H9 (cell line): Measurements from ENCODE around the gene OSBPL9. TPM values are rescaled to one million over a fixed set of nuclear protein-coding genes. Genes with fewer than 3 reads are reported as not detected.

ENCODE experiments used
- DNase-seq: peaks from one replicate; pipeline ENCODE4 v3.0.0-alpha.2; 2017
- H2AFZ ChIP-seq: one replicate; pipeline ENCODE4 v1.6.1; 2013; ENCODE audit warnings: mild to moderate bottlenecking, low read length, control low read depth, moderate library complexity
- H2AK5ac ChIP-seq: 2 replicates; pipeline ENCODE4 v1.6.1; 2013; ENCODE audit warnings: low read length, control low read depth, mixed read lengths; ENCODE audit not compliant: insufficient read length
- H2BK120ac ChIP-seq: one replicate; pipeline ENCODE4 v1.6.1; 2013; ENCODE audit warnings: low read depth, mild to moderate bottlenecking, low read length, control low read depth, inconsistent platforms; ENCODE audit not compliant: poor library complexity, severe bottlenecking
- H2BK12ac ChIP-seq: 2 replicates; pipeline ENCODE4 v1.6.1; 2013; ENCODE audit warnings: low read length, control low read depth, mixed read lengths, low read depth; ENCODE audit not compliant: insufficient read length
- H2BK15ac ChIP-seq: 2 replicates; pipeline ENCODE4 v1.6.1; 2013; ENCODE audit warnings: low read depth, low read length, control low read depth
- H2BK20ac ChIP-seq: one replicate; pipeline ENCODE4 v1.6.1; 2013; ENCODE audit warnings: low read depth, mild to moderate bottlenecking, low read length, control low read depth, inconsistent platforms; ENCODE audit not compliant: poor library complexity, severe bottlenecking
- H2BK5ac ChIP-seq: 2 replicates; pipeline ENCODE4 v1.6.1; 2013; ENCODE audit warnings: low read length, control low read depth, mixed read lengths; ENCODE audit not compliant: insufficient read length
- H3K14ac ChIP-seq: 2 replicates; pipeline ENCODE4 v1.6.1; 2013; ENCODE audit warnings: low read length, control low read depth; ENCODE audit not compliant: insufficient read depth
- H3K18ac ChIP-seq: 2 replicates; pipeline ENCODE4 v1.6.1; 2013; ENCODE audit warnings: low read depth, mild to moderate bottlenecking, mixed read lengths, low read length, control low read depth; ENCODE audit not compliant: insufficient read length
- H3K23ac ChIP-seq: 2 replicates; pipeline ENCODE4 v1.6.1; 2013; ENCODE audit warnings: low read length, control low read depth, mixed read lengths, low read depth; ENCODE audit not compliant: insufficient read length
- H3K23me2 ChIP-seq: 2 replicates; pipeline ENCODE4 v1.6.1; 2013; ENCODE audit warnings: low read depth, mild to moderate bottlenecking, mixed read lengths, low read length, control low read depth; ENCODE audit not compliant: insufficient read length, poor library complexity, severe bottlenecking
- H3K27ac ChIP-seq: 2 replicates; pipeline ENCODE4 v1.5.1; 2013; ENCODE audit warnings: low read length, control low read depth, mixed read lengths, low read depth; ENCODE audit not compliant: insufficient read length
- H3K27me3 ChIP-seq: 2 replicates; pipeline ENCODE4 v1.6.1; 2013; ENCODE audit warnings: low read length, control low read depth, inconsistent platforms; ENCODE audit not compliant: insufficient read depth
- H3K4ac ChIP-seq: 2 replicates; pipeline ENCODE4 v1.6.1; 2013; ENCODE audit warnings: low read depth, mild to moderate bottlenecking, control low read depth, inconsistent platforms, low read length, moderate library complexity
- H3K4me1 ChIP-seq: 2 replicates; pipeline ENCODE4 v1.6.1; 2013; ENCODE audit warnings: low read length, control low read depth, inconsistent platforms; ENCODE audit not compliant: insufficient read depth
- H3K4me2 ChIP-seq: 2 replicates; pipeline ENCODE4 v1.6.1; 2013; ENCODE audit warnings: low read length, control low read depth, mixed read lengths; ENCODE audit not compliant: insufficient read length, insufficient read depth
- H3K56ac ChIP-seq: 2 replicates; pipeline ENCODE4 v1.6.1; 2013; ENCODE audit warnings: low read depth, mild to moderate bottlenecking, mixed read lengths, low read length, control low read depth; ENCODE audit not compliant: insufficient read length
- H3K79me1 ChIP-seq: 2 replicates; pipeline ENCODE4 v1.6.1; 2013; ENCODE audit warnings: low read depth, mild to moderate bottlenecking, moderate library complexity, low read length, control low read depth, inconsistent platforms; ENCODE audit not compliant: insufficient read depth, poor library complexity, severe bottlenecking
- H3K79me2 ChIP-seq: 2 replicates; pipeline ENCODE4 v1.6.1; 2013; ENCODE audit warnings: low read length, control low read depth, inconsistent platforms; ENCODE audit not compliant: insufficient read depth
- H3K9ac ChIP-seq: 2 replicates; pipeline ENCODE4 v1.6.1; 2013; ENCODE audit warnings: low read length, control low read depth, mixed read lengths; ENCODE audit not compliant: insufficient read length; ENCODE audit errors: extremely low read depth
- H3K9me3 ChIP-seq: one replicate; pipeline ENCODE4 v1.6.1; 2013; ENCODE audit warnings: low read depth, low read length, inconsistent platforms; ENCODE audit not compliant: control insufficient read depth
- H3T11ph ChIP-seq: one replicate; pipeline ENCODE4 v1.6.1; 2013; ENCODE audit warnings: mild to moderate bottlenecking, low read length, control low read depth, inconsistent platforms
- H4K20me1 ChIP-seq: one replicate; pipeline ENCODE4 v1.6.1; 2013; ENCODE audit not compliant: control insufficient read depth, insufficient read length, insufficient read depth
- H4K5ac ChIP-seq: 2 replicates; pipeline ENCODE4 v1.6.1; 2013; ENCODE audit warnings: low read depth, mild to moderate bottlenecking, mixed read lengths, low read length, control low read depth; ENCODE audit not compliant: insufficient read length
- H4K8ac ChIP-seq: replicated peaks from 2 replicates; pipeline ENCODE4 v1.6.1; 2013; ENCODE audit warnings: low read length, control low read depth, mixed read lengths, low read depth; ENCODE audit not compliant: insufficient read length
- H4K91ac ChIP-seq: 2 replicates; pipeline ENCODE4 v1.6.1; 2013; ENCODE audit warnings: low read depth, mild to moderate bottlenecking, moderate library complexity, mixed read lengths, low read length, control low read depth; ENCODE audit not compliant: insufficient read length
- H3K27ac Mint-ChIP-seq, 3 experiments: 2 replicates in 2 of 3; 3 replicates in 1 of 3; pipeline ENCODE4 v1.8.0; 2020 to 2021; ENCODE audit warnings: mixed read lengths in 3 of 3, mild to moderate bottlenecking in 1 of 3, moderate library complexity in 1 of 3
- H3K27me3 Mint-ChIP-seq: 2 replicates; pipeline ENCODE4 v1.8.0; 2021; ENCODE audit warnings: low read depth, mild to moderate bottlenecking, moderate library complexity, mixed read lengths
- H3K36me3 Mint-ChIP-seq, 3 experiments: 2 replicates in 2 of 3; 3 replicates in 1 of 3; pipeline ENCODE4 v1.8.0; 2020 to 2021; ENCODE audit warnings: low read depth in 3 of 3, mixed read lengths in 3 of 3; ENCODE audit not compliant: insufficient read depth in 1 of 3
- H3K4me1 Mint-ChIP-seq, 2 experiments: 2 replicates each; pipeline ENCODE4 v1.8.0; 2020; ENCODE audit warnings: mixed read lengths in 2 of 2
- H3K4me3 Mint-ChIP-seq, 2 experiments: 2 replicates in 1 of 2; 3 replicates in 1 of 2; pipeline ENCODE4 v1.8.0; 2020 to 2021; ENCODE audit warnings: mild to moderate bottlenecking in 2 of 2, mixed read lengths in 2 of 2, moderate library complexity in 1 of 2
- H3K9me3 Mint-ChIP-seq, 2 experiments: 2 replicates in 1 of 2; 3 replicates in 1 of 2; pipeline ENCODE4 v1.8.0; 2020; ENCODE audit warnings: mild to moderate bottlenecking in 2 of 2, mixed read lengths in 2 of 2, moderate library complexity in 1 of 2
- CTCF ChIP-seq: fragments of 200-600 bp; sonication (generic); conservative IDR thresholded peaks from 3 replicates; pipeline ENCODE4 v1.8.0; 2021; ENCODE audit warnings: antibody characterized with exemption, mild to moderate bottlenecking
- WGBS: extraction: QIAGEN DNeasy Blood & Tissue Kit; methylation state at CpG from one replicate; pipeline ENCODE4 v1.1.7; 2013; ENCODE audit warnings: missing lambda C conversion rate, low lambda C conversion rate, mixed read lengths; ENCODE audit not compliant: insufficient read length; ENCODE audit errors: extremely low coverage; 5-methylcytosine and 5-hydroxymethylcytosine counted together
- total RNA-seq: library from RNA; stranded (reverse); gene quantifications from 2 replicates; pipeline ENCODE4 v1.2.1, GENCODE V29; 2021

The OSBPL9 gene
- total RNA-seq, 1 experiment from 2014 or later = 76.7 TPM

GRCh38 chr1:51686450-51686849 is 69.6 kb downstream of the OSBPL9 start:
- Histone ChIP-seq H3K27ac (no peak overlapping the region), H3K79me2 (no peaks in the 10 kb centered on the region), H2BK12ac (no peak overlapping the region), H4K8ac (no peak overlapping the region), H3K4ac (no peak overlapping the region), H3K18ac (no peak overlapping the region), H3K23me2 (no peaks in the 10 kb centered on the region), H4K20me1 (no peaks in the 10 kb centered on the region), H3K23ac (no peak overlapping the region), H2AK5ac (no peak overlapping the region), H3K79me1 (no peaks in the 10 kb centered on the region), H3K56ac (no peak overlapping the region), H3K27me3 (no peaks in the 10 kb centered on the region), H3T11ph (no peak overlapping the region), H2BK15ac (no peak overlapping the region), H3K4me2 (no peak overlapping the region), H4K91ac (no peak overlapping the region), H4K5ac (no peak overlapping the region), H3K14ac (no peak overlapping the region), H2AFZ (no peak overlapping the region), H3K9ac (no peak overlapping the region), H2BK5ac (no peak overlapping the region), H3K4me1 (no peaks in the 10 kb centered on the region), H2BK20ac (no peak overlapping the region), H2BK120ac (no peak overlapping the region), H3K9me3 (no peaks in the 10 kb centered on the region)
- Mint-ChIP-seq H3K27me3 (no peaks in the 10 kb centered on the region), H3K27ac (no peak overlapping the region), H3K4me1 (peaks cover 9 to 10% of the 10 kb centered on the region in 2 experiments), H3K9me3 (no peaks in the 10 kb centered on the region), H3K36me3 (no peaks in the 10 kb centered on the region), H3K4me3 (no peak overlapping the region)
- TF ChIP-seq CTCF = no peak
- no CpG with 5 or more reads among the region's 2 CpGs for WGBS
- DNase-seq = no peak
